Astrocyte (in vitro differentiated cells and primary cell): Measurements from ENCODE around the gene CRYBG1. TPM values are rescaled to one million over a fixed set of nuclear protein-coding genes. Genes with fewer than 3 reads are reported as not detected.

Experiments used
- DNase-seq: peaks from one replicate; pipeline ENCODE4 v3.0.0-alpha.2; 2010; ENCODE audit warnings: low read depth
- FAIRE-seq: peaks from 2 replicates; lab custom pipeline; 2011; peaks lifted over from hg19 to GRCh38; lab: Jason Lieb, UNC
- H2AFZ ChIP-seq: 2 replicates; pipeline ENCODE4 v1.6.0; 2012; ENCODE audit warnings: low read depth, low read length, inconsistent platforms
- H3K27ac ChIP-seq: 2 replicates; pipeline ENCODE4 v1.5.1; 2011; ENCODE audit warnings: low read depth, low read length, inconsistent platforms
- H3K27me3 ChIP-seq: 2 replicates; pipeline ENCODE4 v1.6.0; 2011; ENCODE audit warnings: low read length, inconsistent platforms; ENCODE audit not compliant: insufficient read depth
- H3K36me3 ChIP-seq: 2 replicates; pipeline ENCODE4 v1.5.1; 2011; ENCODE audit warnings: low read length, inconsistent platforms; ENCODE audit not compliant: insufficient read depth
- H3K4me1 ChIP-seq: 2 replicates; pipeline ENCODE4 v1.5.1; 2011; ENCODE audit warnings: low read length, inconsistent platforms; ENCODE audit not compliant: insufficient read depth
- H3K4me2 ChIP-seq: 2 replicates; pipeline ENCODE4 v1.6.0; 2012; ENCODE audit warnings: low read length, inconsistent platforms
- H3K4me3 ChIP-seq: 2 replicates; pipeline ENCODE4 v1.5.1; 2011; ENCODE audit warnings: low read depth, mild to moderate bottlenecking, low read length, inconsistent platforms; ENCODE audit not compliant: insufficient read depth
- H3K79me2 ChIP-seq: 2 replicates; pipeline ENCODE4 v1.6.0; 2012; ENCODE audit warnings: mild to moderate bottlenecking, low read length, inconsistent platforms; ENCODE audit not compliant: insufficient read depth
- H3K9ac ChIP-seq: 2 replicates; pipeline ENCODE4 v1.6.0; 2012; ENCODE audit warnings: mild to moderate bottlenecking, low read length, inconsistent platforms
- H3K9me3 ChIP-seq: 2 replicates; pipeline ENCODE4 v1.5.1; 2012; ENCODE audit warnings: low read depth, mild to moderate bottlenecking, low read length, inconsistent platforms; ENCODE audit not compliant: insufficient read depth
- H4K20me1 ChIP-seq: 2 replicates; pipeline ENCODE4 v1.6.0; 2012; ENCODE audit warnings: low read length, inconsistent platforms; ENCODE audit not compliant: insufficient read depth
- H3K27ac Mint-ChIP-seq: one replicate; pipeline ENCODE4 v1.8.0; 2021; ENCODE audit warnings: mild to moderate bottlenecking, mixed read lengths; ENCODE audit not compliant: unreplicated experiment
- H3K27me3 Mint-ChIP-seq: one replicate; pipeline ENCODE4 v1.8.0; 2021; ENCODE audit warnings: low read depth, mixed read lengths; ENCODE audit not compliant: unreplicated experiment
- H3K36me3 Mint-ChIP-seq: one replicate; pipeline ENCODE4 v1.8.0; 2021; ENCODE audit warnings: low read depth, mixed read lengths; ENCODE audit not compliant: unreplicated experiment
- H3K4me1 Mint-ChIP-seq: one replicate; pipeline ENCODE4 v1.8.0; 2021; ENCODE audit warnings: low read depth, mixed read lengths; ENCODE audit not compliant: unreplicated experiment
- H3K4me3 Mint-ChIP-seq: one replicate; pipeline ENCODE4 v1.8.0; 2021; ENCODE audit warnings: mild to moderate bottlenecking, moderate library complexity, mixed read lengths; ENCODE audit not compliant: unreplicated experiment
- H3K9me3 Mint-ChIP-seq: one replicate; pipeline ENCODE4 v1.8.0; 2021; ENCODE audit warnings: mild to moderate bottlenecking, mixed read lengths; ENCODE audit not compliant: unreplicated experiment
- EZH2 ChIP-seq: IDR thresholded peaks from 2 replicates; pipeline ENCODE4 v1.6.1; 2012; ENCODE audit warnings: mild to moderate bottlenecking, low read length, inconsistent platforms; ENCODE audit not compliant: insufficient read depth
- total RNA-seq: library from RNA; stranded (reverse); gene quantifications from 2 replicates; pipeline ENCODE4 v1.2.1, GENCODE V29; 2021
- TF ChIP-seq, protein P1 (sequence below): IDR thresholded peaks from 2 replicates; pipeline ENCODE4 v1.5.1; 2011; ENCODE audit warnings: low read depth, mild to moderate bottlenecking, inconsistent platforms, low read length, moderate library complexity; ENCODE audit not compliant: insufficient read depth

The CRYBG1 gene
- total RNA-seq, 1 donor from 2014 or later = 0.64 TPM

DNA sequence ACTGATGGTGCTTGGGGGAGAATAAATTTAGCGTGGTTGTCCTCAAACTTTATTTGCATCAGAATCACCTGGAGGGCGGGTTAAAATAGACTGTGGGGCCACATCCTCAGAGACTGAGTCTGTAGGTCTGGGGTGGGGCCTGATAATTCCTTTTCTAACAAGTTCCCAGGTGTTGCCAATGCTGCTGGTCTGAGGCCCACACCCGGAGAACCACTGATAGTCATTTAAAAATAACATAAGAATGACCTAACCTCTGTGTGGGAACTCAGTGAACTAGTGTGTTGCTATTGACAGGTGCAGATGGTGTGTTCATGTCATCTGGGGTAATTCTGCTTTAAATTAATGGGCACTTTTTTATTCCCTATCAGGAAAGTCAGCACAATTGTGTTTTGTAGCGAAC is 204.0 kb downstream of the CRYBG1 start:
- DNase-seq (no peak), FAIRE-seq (no peak)
- no peaks in the 10 kb centered on the region for H3K79me2 ChIP-seq
- H3K9me3 Mint-ChIP-seq = no peaks in the 10 kb centered on the region
- H3K4me3 Mint-ChIP-seq = no peak overlapping the region
- H3K4me1 ChIP-seq = peaks cover 7% of the 10 kb centered on the region
- peaks cover 14% of the 10 kb centered on the region for H3K4me1 Mint-ChIP-seq
- no peaks in the 10 kb centered on the region for H4K20me1 ChIP-seq
- H3K4me2 ChIP-seq = no peak overlapping the region
- no peak overlapping the region for H3K27ac Mint-ChIP-seq
- TF ChIP-seq, protein P1, sequence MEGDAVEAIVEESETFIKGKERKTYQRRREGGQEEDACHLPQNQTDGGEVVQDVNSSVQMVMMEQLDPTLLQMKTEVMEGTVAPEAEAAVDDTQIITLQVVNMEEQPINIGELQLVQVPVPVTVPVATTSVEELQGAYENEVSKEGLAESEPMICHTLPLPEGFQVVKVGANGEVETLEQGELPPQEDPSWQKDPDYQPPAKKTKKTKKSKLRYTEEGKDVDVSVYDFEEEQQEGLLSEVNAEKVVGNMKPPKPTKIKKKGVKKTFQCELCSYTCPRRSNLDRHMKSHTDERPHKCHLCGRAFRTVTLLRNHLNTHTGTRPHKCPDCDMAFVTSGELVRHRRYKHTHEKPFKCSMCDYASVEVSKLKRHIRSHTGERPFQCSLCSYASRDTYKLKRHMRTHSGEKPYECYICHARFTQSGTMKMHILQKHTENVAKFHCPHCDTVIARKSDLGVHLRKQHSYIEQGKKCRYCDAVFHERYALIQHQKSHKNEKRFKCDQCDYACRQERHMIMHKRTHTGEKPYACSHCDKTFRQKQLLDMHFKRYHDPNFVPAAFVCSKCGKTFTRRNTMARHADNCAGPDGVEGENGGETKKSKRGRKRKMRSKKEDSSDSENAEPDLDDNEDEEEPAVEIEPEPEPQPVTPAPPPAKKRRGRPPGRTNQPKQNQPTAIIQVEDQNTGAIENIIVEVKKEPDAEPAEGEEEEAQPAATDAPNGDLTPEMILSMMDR = no peak
- TF ChIP-seq EZH2 = no peak
- no peaks in the 10 kb centered on the region for H3K27me3 ChIP-seq
- no peaks in the 10 kb centered on the region for H3K9me3 ChIP-seq
- no peak overlapping the region for H3K9ac ChIP-seq
- no peaks in the 10 kb centered on the region for H3K36me3 Mint-ChIP-seq
- H2AFZ ChIP-seq = no peak overlapping the region
- no peaks in the 10 kb centered on the region for H3K36me3 ChIP-seq
- H3K27ac ChIP-seq = no peak overlapping the region
- H3K27me3 Mint-ChIP-seq = no peaks in the 10 kb centered on the region
- H3K4me3 ChIP-seq = no peak overlapping the region

DNA sequence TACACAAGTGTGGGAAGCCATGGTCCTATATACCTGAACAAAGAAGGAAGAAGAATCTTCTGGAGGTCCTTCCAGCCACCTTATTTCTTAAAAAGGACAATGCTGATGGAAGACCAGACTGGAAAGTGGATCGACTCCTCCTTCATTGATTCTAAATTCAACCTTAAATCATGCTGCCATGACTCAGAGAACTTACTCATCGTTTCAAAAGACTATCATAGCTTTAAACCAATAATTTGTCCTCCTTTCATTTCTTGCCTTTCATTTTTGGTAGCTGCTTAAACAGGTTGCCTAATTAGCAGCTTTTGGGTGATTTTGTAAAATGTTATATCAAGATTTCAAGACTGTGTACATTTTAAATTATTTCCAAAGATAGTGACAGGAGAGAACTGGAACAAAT is 208.0 kb downstream of the CRYBG1 start:
- no peak for DNase-seq

DNA sequence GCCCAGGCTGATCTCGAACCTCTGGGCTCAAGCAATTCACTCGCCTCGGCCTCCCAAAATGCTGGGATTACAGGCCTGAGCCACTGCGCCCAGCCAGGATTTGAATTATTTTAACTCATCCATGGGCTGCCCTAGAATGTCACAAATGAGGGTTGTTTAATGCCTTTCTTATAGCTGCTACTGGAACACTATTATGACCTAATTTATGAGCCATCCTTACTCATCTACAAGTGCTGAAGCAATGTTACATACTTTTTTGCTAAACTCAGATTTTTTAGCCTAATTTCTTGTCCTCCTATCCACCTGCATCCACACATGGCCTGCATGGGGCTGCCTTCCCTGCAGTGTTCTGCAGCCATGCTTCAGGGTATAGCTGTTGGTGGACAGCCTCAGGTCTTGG is 208.9 kb downstream of the CRYBG1 start:
- DNase-seq = no peak
- H3K4me1 Mint-ChIP-seq = peaks cover 7% of the 10 kb centered on the region
- Histone ChIP-seq H3K79me2 (no peaks in the 10 kb centered on the region), H2AFZ (no peak overlapping the region), H3K4me2 (no peak overlapping the region), H3K27ac (no peak overlapping the region), H3K4me1 (peaks cover 2% of the 10 kb centered on the region), H3K4me3 (no peak overlapping the region), H3K27me3 (no peaks in the 10 kb centered on the region), H3K36me3 (no peaks in the 10 kb centered on the region), H3K9ac (no peak overlapping the region), H4K20me1 (no peaks in the 10 kb centered on the region), H3K9me3 (no peaks in the 10 kb centered on the region)
- FAIRE-seq = peak; percentile 17
- H3K9me3 Mint-ChIP-seq = peaks cover 1% of the 10 kb centered on the region
- no peak overlapping the region for H3K4me3 Mint-ChIP-seq
- no peaks in the 10 kb centered on the region for H3K27me3 Mint-ChIP-seq
- TF ChIP-seq, protein P1 = no peak
- TF ChIP-seq EZH2 = no peak
- no peak overlapping the region for H3K27ac Mint-ChIP-seq
- no peaks in the 10 kb centered on the region for H3K36me3 Mint-ChIP-seq

More for the DNA sequence above, 208.0 kb downstream of the CRYBG1 start:
- no peak overlapping the region for H3K9ac ChIP-seq
- no peak overlapping the region for H2AFZ ChIP-seq
- FAIRE-seq = peak; percentile 26
- H3K4me1 ChIP-seq = no peaks in the 10 kb centered on the region
- H3K4me2 ChIP-seq = no peak overlapping the region
- TF ChIP-seq, protein P1 = no peak
- no peak for TF ChIP-seq EZH2
- H3K4me3 ChIP-seq = no peak overlapping the region
- H3K36me3 ChIP-seq = no peaks in the 10 kb centered on the region
- H4K20me1 ChIP-seq = no peaks in the 10 kb centered on the region
- H3K36me3 Mint-ChIP-seq = no peaks in the 10 kb centered on the region
- H3K4me1 Mint-ChIP-seq = peaks cover 5% of the 10 kb centered on the region
- no peaks in the 10 kb centered on the region for H3K27me3 Mint-ChIP-seq
- peaks cover 1% of the 10 kb centered on the region for H3K9me3 Mint-ChIP-seq
- no peaks in the 10 kb centered on the region for H3K9me3 ChIP-seq
- H3K27me3 ChIP-seq = no peaks in the 10 kb centered on the region
- no peak overlapping the region for H3K27ac ChIP-seq
- H3K79me2 ChIP-seq = no peaks in the 10 kb centered on the region
- H3K27ac Mint-ChIP-seq = no peak overlapping the region
- H3K4me3 Mint-ChIP-seq = no peak overlapping the region
